Measurements from ENCODE around the gene SMAD3. TPM values are rescaled to one million over a fixed set of nuclear protein-coding genes. Genes with fewer than 3 reads are reported as not detected.

The SMAD3 gene
- total and polyA plus RNA-seq, 2 donors, result 8.8 to 21.6 TPM

- H3K27ac ChIP-seq (ENCODE audit: low read depth in 1 of 2, low read length in 1 of 2), result peak overlapping the region in 1 of 2 donors; percentile 73
These were observed 25.1 kb upstream of the SMAD3 start for GRCh38 chr15:67040277-67040676.

GRCh38 chr15:67042551-67043142, 22.8 kb upstream of the SMAD3 start:
- H3K36me3 ChIP-seq (ENCODE audit: control insufficient read depth in 2 of 2, insufficient read depth in 2 of 2, low read length in 1 of 2), result no peaks in the 10 kb centered on the region
- no peak overlapping the region for H3K4me3 ChIP-seq (ENCODE audit: low read length in 2 of 2)
- no peak overlapping the region for H3K27ac ChIP-seq (ENCODE audit: low read depth in 1 of 2, low read length in 1 of 2)
- H3K4me1 ChIP-seq (ENCODE audit: control insufficient read depth in 2 of 2, insufficient read depth in 2 of 2, low read length in 2 of 2), result peaks cover 16 to 22% of the 10 kb centered on the region in 2 donors
- no peaks in the 10 kb centered on the region for H3K27me3 ChIP-seq (ENCODE audit: control insufficient read depth in 2 of 2, insufficient read depth in 1 of 2, low read length in 1 of 2)
- peak in 1 of 9 donors; percentile 42 for DNase-seq (ENCODE audit: low read depth in 6 of 9, low spot score in 9 of 9)
- H3K9me3 ChIP-seq (ENCODE audit: control insufficient read depth in 2 of 2, insufficient read depth in 1 of 2, low read length in 1 of 2), result peaks cover 0 to 2% of the 10 kb centered on the region in 2 donors
- 35% methylated on average over 7 of the region's 7 CpGs for WGBS

More at GRCh38 chr15:67040277-67040676, 25.1 kb upstream of the SMAD3 start:
- DNase-seq (ENCODE audit: low read depth in 6 of 9, low spot score in 9 of 9), result no peak
- peaks cover 16 to 41% of the 10 kb centered on the region in 2 donors for H3K4me1 ChIP-seq (ENCODE audit: control insufficient read depth in 2 of 2, insufficient read depth in 2 of 2, low read length in 2 of 2)
- H3K27me3 ChIP-seq (ENCODE audit: control insufficient read depth in 2 of 2, insufficient read depth in 1 of 2, low read length in 1 of 2), result no peaks in the 10 kb centered on the region
- no peaks in the 10 kb centered on the region for H3K36me3 ChIP-seq (ENCODE audit: control insufficient read depth in 2 of 2, insufficient read depth in 2 of 2, low read length in 1 of 2)
- H3K4me3 ChIP-seq (ENCODE audit: low read length in 2 of 2), result no peak overlapping the region
- WGBS, result 90% methylated on average over 2 of the region's 2 CpGs
- peaks cover 0 to 2% of the 10 kb centered on the region in 2 donors for H3K9me3 ChIP-seq (ENCODE audit: control insufficient read depth in 2 of 2, insufficient read depth in 1 of 2, low read length in 1 of 2)

GRCh38 chr15:67043939-67044771, 21.2 kb upstream of the SMAD3 start:
- Histone ChIP-seq H3K27ac (ENCODE audit: low read depth in 1 of 2, low read length in 1 of 2) (no peak overlapping the region), H3K4me1 (ENCODE audit: control insufficient read depth in 2 of 2, insufficient read depth in 2 of 2, low read length in 2 of 2) (peaks cover 12 to 21% of the 10 kb centered on the region in 2 donors), H3K36me3 (ENCODE audit: control insufficient read depth in 2 of 2, insufficient read depth in 2 of 2, low read length in 1 of 2) (no peaks in the 10 kb centered on the region), H3K9me3 (ENCODE audit: control insufficient read depth in 2 of 2, insufficient read depth in 1 of 2, low read length in 1 of 2) (peaks cover 0 to 2% of the 10 kb centered on the region in 2 donors), H3K27me3 (ENCODE audit: control insufficient read depth in 2 of 2, insufficient read depth in 1 of 2, low read length in 1 of 2) (no peaks in the 10 kb centered on the region), H3K4me3 (ENCODE audit: low read length in 2 of 2) (no peak overlapping the region)
- DNase-seq (ENCODE audit: low read depth in 6 of 9, low spot score in 9 of 9), result no peak
- WGBS, result 89% methylated on average over 13 of the region's 13 CpGs

- no peaks in the 10 kb centered on the region for H3K36me3 ChIP-seq (ENCODE audit: control insufficient read depth in 2 of 2, insufficient read depth in 2 of 2, low read length in 1 of 2)
- H3K27ac ChIP-seq (ENCODE audit: low read depth in 1 of 2, low read length in 1 of 2), result no peak overlapping the region
- H3K27me3 ChIP-seq (ENCODE audit: control insufficient read depth in 2 of 2, insufficient read depth in 1 of 2, low read length in 1 of 2), result no peaks in the 10 kb centered on the region
- peaks cover 0 to 2% of the 10 kb centered on the region in 2 donors for H3K9me3 ChIP-seq (ENCODE audit: control insufficient read depth in 2 of 2, insufficient read depth in 1 of 2, low read length in 1 of 2)
- no peak for DNase-seq (ENCODE audit: low read depth in 6 of 9, low spot score in 9 of 9)
- WGBS, result 98% methylated on average over 1 of the region's 1 CpG
- H3K4me1 ChIP-seq (ENCODE audit: control insufficient read depth in 2 of 2, insufficient read depth in 2 of 2, low read length in 2 of 2), result peaks cover 15 to 42% of the 10 kb centered on the region in 2 donors
- H3K4me3 ChIP-seq (ENCODE audit: low read length in 2 of 2), result no peak overlapping the region
These were observed 18.2 kb upstream of the SMAD3 start for GRCh38 chr15:67047149-67047661.

- peaks cover 15 to 33% of the 10 kb centered on the region in 2 donors for H3K4me1 ChIP-seq (ENCODE audit: control insufficient read depth in 2 of 2, insufficient read depth in 2 of 2, low read length in 2 of 2)
- peaks cover 0 to 2% of the 10 kb centered on the region in 2 donors for H3K9me3 ChIP-seq (ENCODE audit: control insufficient read depth in 2 of 2, insufficient read depth in 1 of 2, low read length in 1 of 2)
- WGBS, result 91% methylated on average over 9 of the region's 9 CpGs
These were observed 16.8 kb upstream of the SMAD3 start for GRCh38 chr15:67048281-67049279.

GRCh38 chr15:67049351-67050044, 15.9 kb upstream of the SMAD3 start:
- peaks cover 15 to 33% of the 10 kb centered on the region in 2 donors for H3K4me1 ChIP-seq (ENCODE audit: control insufficient read depth in 2 of 2, insufficient read depth in 2 of 2, low read length in 2 of 2)
- H3K36me3 ChIP-seq (ENCODE audit: control insufficient read depth in 2 of 2, insufficient read depth in 2 of 2, low read length in 1 of 2), result no peaks in the 10 kb centered on the region
- no peak for DNase-seq (ENCODE audit: low read depth in 6 of 9, low spot score in 9 of 9)
- WGBS, result 80% methylated on average over 6 of the region's 6 CpGs
- no peaks in the 10 kb centered on the region for H3K27me3 ChIP-seq (ENCODE audit: control insufficient read depth in 2 of 2, insufficient read depth in 1 of 2, low read length in 1 of 2)
- no peak overlapping the region for H3K4me3 ChIP-seq (ENCODE audit: low read length in 2 of 2)
- no peaks in the 10 kb centered on the region for H3K9me3 ChIP-seq (ENCODE audit: control insufficient read depth in 2 of 2, insufficient read depth in 1 of 2, low read length in 1 of 2)
- peak overlapping the region; percentile 4 to 46 for H3K27ac ChIP-seq (ENCODE audit: low read depth in 1 of 2, low read length in 1 of 2)

More at GRCh38 chr15:67048281-67049279, 16.8 kb upstream of the SMAD3 start:
- no peaks in the 10 kb centered on the region for H3K27me3 ChIP-seq (ENCODE audit: control insufficient read depth in 2 of 2, insufficient read depth in 1 of 2, low read length in 1 of 2)
- H3K36me3 ChIP-seq (ENCODE audit: control insufficient read depth in 2 of 2, insufficient read depth in 2 of 2, low read length in 1 of 2), result no peaks in the 10 kb centered on the region
- H3K27ac ChIP-seq (ENCODE audit: low read depth in 1 of 2, low read length in 1 of 2), result peak overlapping the region in 1 of 2 donors; percentile 46
- no peak for DNase-seq (ENCODE audit: low read depth in 6 of 9, low spot score in 9 of 9)
- H3K4me3 ChIP-seq (ENCODE audit: low read length in 2 of 2), result no peak overlapping the region

GRCh38 chr15:67050062-67050461, 15.3 kb upstream of the SMAD3 start:
- no peak for DNase-seq (ENCODE audit: low read depth in 6 of 9, low spot score in 9 of 9)
- peak overlapping the region; percentile 4 to 46 for H3K27ac ChIP-seq (ENCODE audit: low read depth in 1 of 2, low read length in 1 of 2)
- WGBS, result 82% methylated on average over 3 of the region's 3 CpGs
- no peak overlapping the region for H3K4me3 ChIP-seq (ENCODE audit: low read length in 2 of 2)
- H3K4me1 ChIP-seq (ENCODE audit: control insufficient read depth in 2 of 2, insufficient read depth in 2 of 2, low read length in 2 of 2), result peaks cover 15 to 33% of the 10 kb centered on the region in 2 donors
- no peaks in the 10 kb centered on the region for H3K36me3 ChIP-seq (ENCODE audit: control insufficient read depth in 2 of 2, insufficient read depth in 2 of 2, low read length in 1 of 2)
- no peaks in the 10 kb centered on the region for H3K27me3 ChIP-seq (ENCODE audit: control insufficient read depth in 2 of 2, insufficient read depth in 1 of 2, low read length in 1 of 2)
- no peaks in the 10 kb centered on the region for H3K9me3 ChIP-seq (ENCODE audit: control insufficient read depth in 2 of 2, insufficient read depth in 1 of 2, low read length in 1 of 2)

- WGBS, result 2% methylated on average over 4 of the region's 5 CpGs
- H3K36me3 ChIP-seq (ENCODE audit: control insufficient read depth in 2 of 2, insufficient read depth in 2 of 2, low read length in 1 of 2), result no peaks in the 10 kb centered on the region
- peak overlapping the region; percentile 25 to 47 for H3K27ac ChIP-seq (ENCODE audit: low read depth in 1 of 2, low read length in 1 of 2)
- H3K4me1 ChIP-seq (ENCODE audit: control insufficient read depth in 2 of 2, insufficient read depth in 2 of 2, low read length in 2 of 2), result peaks cover 15 to 33% of the 10 kb centered on the region in 2 donors
- H3K4me3 ChIP-seq (ENCODE audit: low read length in 2 of 2), result no peak overlapping the region
- no peak for DNase-seq (ENCODE audit: low read depth in 6 of 9, low spot score in 9 of 9)
- H3K9me3 ChIP-seq (ENCODE audit: control insufficient read depth in 2 of 2, insufficient read depth in 1 of 2, low read length in 1 of 2), result no peaks in the 10 kb centered on the region
- no peaks in the 10 kb centered on the region for H3K27me3 ChIP-seq (ENCODE audit: control insufficient read depth in 2 of 2, insufficient read depth in 1 of 2, low read length in 1 of 2)
These were observed 14.8 kb upstream of the SMAD3 start for GRCh38 chr15:67050522-67051087.
